ENCODE data around the gene CHST13.

Gene CHST13

GRCh38 chr3:126542340-126543241, 18.6 kb downstream of the CHST13 start:
- DNase-seq = no peak

GRCh38 chr3:126543457-126544061, 19.6 kb downstream of the CHST13 start:
- no peak for DNase-seq

GRCh38 chr3:126544596-126545281, 20.8 kb downstream of the CHST13 start:
- no peak for DNase-seq

- no peak for DNase-seq
These were observed 21.6 kb downstream of the CHST13 start for GRCh38 chr3:126545544-126545943.

- no peak for DNase-seq
These were observed 22.1 kb downstream of the CHST13 start for GRCh38 chr3:126546013-126546412.

GRCh38 chr3:126546549-126547239, 22.7 kb downstream of the CHST13 start:
- no peak for DNase-seq

GRCh38 chr3:126547721-126548120, 23.8 kb downstream of the CHST13 start:
- DNase-seq = no peak

- DNase-seq = no peak
These were observed 24.9 kb downstream of the CHST13 start for GRCh38 chr3:126548556-126549466.

GRCh38 chr3:126549861-126550487, 26.0 kb downstream of the CHST13 start:
- DNase-seq = no peak

- DNase-seq = no peak
These were observed 26.6 kb downstream of the CHST13 start for GRCh38 chr3:126550488-126551051.

GRCh38 chr3:126551121-126551838, 27.3 kb downstream of the CHST13 start:
- no peak for DNase-seq

GRCh38 chr3:126551839-126552687, 28.1 kb downstream of the CHST13 start:
- no peak for DNase-seq

- DNase-seq = no peak
These were observed 28.8 kb downstream of the CHST13 start for GRCh38 chr3:126552688-126553283.

- DNase-seq = no peak
These were observed 29.5 kb downstream of the CHST13 start for GRCh38 chr3:126553284-126554084.

- DNase-seq = no peak
These were observed 30.9 kb downstream of the CHST13 start for GRCh38 chr3:126554560-126555525.

GRCh38 chr3:126555795-126556636, 32.1 kb downstream of the CHST13 start:
- no peak for DNase-seq
